Gastrocnemius medialis (tissue), 4 donors: ENCODE data around the gene KCNQ2. TPM values are rescaled to one million over a fixed set of nuclear protein-coding genes. Genes with fewer than 3 reads are reported as not detected.

Experiments
- ATAC-seq, 2 donors: fragments of 150-250 bp; one replicate each; pipeline ENCODE4 v1.9.1; 2016
- DNase-seq, 2 donors: peaks; one replicate each; pipeline ENCODE4 v3.0.0-alpha.2; 2019
- H3K27ac ChIP-seq, 4 donors: fragments of 200-600 bp; sonication (generic); 1 replicate in 1 of 4; 2 replicates in 3 of 4; pipeline ENCODE4 v1.5.1; 2016 to 2018; ENCODE audit warnings: mild to moderate bottlenecking in 2 of 4, moderate library complexity in 1 of 4
- H3K27me3 ChIP-seq, 3 donors: fragments of 200-600 bp; sonication (generic) in 2 of 3; 1 replicate in 1 of 3; 2 replicates in 2 of 3; pipeline versions ENCODE4 v1.5.1 to v1.6.0; 2016 to 2019; ENCODE audit warnings: mild to moderate bottlenecking in 1 of 3, moderate library complexity in 1 of 3
- H3K36me3 ChIP-seq, 2 donors: fragments of 200-600 bp; sonication (generic) in 1 of 2; one replicate each; pipeline ENCODE4 v1.5.1; 2017 to 2018
- H3K4me1 ChIP-seq, 2 donors: fragments of 200-600 bp; sonication (generic) in 1 of 2; one replicate each; pipeline ENCODE4 v1.5.1; 2016 to 2017; ENCODE audit warnings: mild to moderate bottlenecking in 2 of 2
- H3K4me3 ChIP-seq, 4 donors: fragments of 200-600 bp; sonication (generic) in 3 of 4; 1 replicate in 1 of 4; 2 replicates in 3 of 4; pipeline ENCODE4 v1.5.1; 2016 to 2019; ENCODE audit warnings: mild to moderate bottlenecking in 2 of 4
- H3K9me3 ChIP-seq, 3 donors: fragments of 200-600 bp; sonication (generic) in 2 of 3; 1 replicate in 1 of 3; 2 replicates in 2 of 3; pipeline ENCODE4 v1.5.1; 2016 to 2019
- POLR2A ChIP-seq, 2 donors: fragments of 450-650 bp; IDR thresholded peaks; one replicate each; pipeline ENCODE4 v1.6.1; 2017; ENCODE audit warnings: antibody characterized with exemption in 2 of 2, mild to moderate bottlenecking in 2 of 2, moderate library complexity in 2 of 2
- in situ Hi-C, 4 donors: fragments of 200-750 bp; cut with MboI; loops; one replicate each; pipeline versions ENCODE4 v1.15.0 to v1.8.0; 2017; ENCODE audit warnings: low sequenced_read_pairs in 4 of 4
- intact Hi-C: fragments of 100-400 bp; cut with DNase I; formaldehyde crosslinking; loops from one replicate; pipeline ENCODE4 v1.15.1; 2023; ENCODE audit warnings: low total_unique reads
- total RNA-seq, 4 donors: library from RNA; depleted of rRNA; stranded (reverse); fragments of >200 nt; gene quantifications; one replicate each; pipeline versions ENCODE4 v1.1.0 to v1.2.3, GENCODE V29; 2016
- TF ChIP-seq, protein P1 (sequence below), 5 experiments: fragments of 450-650 bp in 3 of 5; fragments of 200-600 bp in 2 of 5; sonication (generic) in 2 of 5; IDR thresholded peaks in 4 of 5; conservative IDR thresholded peaks in 1 of 5; 1 replicate in 4 of 5; 2 replicates in 1 of 5; pipeline ENCODE4 v1.5.1; 2016 to 2019; ENCODE audit warnings: antibody characterized with exemption in 5 of 5, mild to moderate bottlenecking in 3 of 5, moderate library complexity in 3 of 5

KCNQ2 gene
- total RNA-seq, 4 donors from 2014 or later = not detected

DNA sequence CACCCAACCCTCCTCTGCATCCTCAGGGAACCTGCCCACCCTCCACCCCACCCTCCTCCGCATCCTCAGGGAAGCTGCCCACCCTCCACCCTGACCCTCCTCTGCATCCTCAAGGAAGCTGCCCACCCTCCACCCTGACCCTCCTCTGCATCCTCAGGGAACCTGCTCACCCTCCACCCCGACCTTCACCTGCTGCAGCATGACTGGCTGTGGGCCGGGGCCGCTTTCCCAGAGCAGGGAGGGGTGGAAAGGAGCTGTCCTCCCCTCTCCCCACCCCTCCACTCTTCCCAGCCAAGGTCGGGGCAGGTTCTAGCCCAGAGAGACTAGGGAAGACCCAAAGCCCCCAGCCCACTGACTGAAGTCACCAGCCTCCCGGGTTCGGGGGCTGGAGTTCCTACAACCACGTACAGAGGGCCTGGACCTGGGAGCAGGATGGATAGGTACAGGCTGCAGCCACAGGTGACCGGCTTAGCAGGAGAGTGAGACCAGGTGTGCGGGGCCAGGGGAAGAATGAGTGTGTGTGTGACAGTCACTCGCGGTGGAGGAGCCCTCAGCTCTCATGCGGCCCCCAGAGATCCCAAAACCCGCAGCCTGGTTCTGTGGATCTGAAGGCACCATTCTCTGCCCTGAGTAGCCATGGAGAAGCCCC lies 14.8 kb upstream of the KCNQ2 start:
- Histone ChIP-seq H3K27me3 (no peaks in the 10 kb centered on the region), H3K4me3 (no peak overlapping the region), H3K4me1 (peaks cover 0 to 5% of the 10 kb centered on the region in 2 donors), H3K27ac (peak overlapping the region in 1 of 4 donors; percentile 43), H3K36me3 (peaks cover 0 to 36% of the 10 kb centered on the region in 2 donors), H3K9me3 (no peaks in the 10 kb centered on the region)
- DNase-seq = no peak
- intact Hi-C loops (no loop called here), in situ Hi-C loops (no loop called here)
- ATAC-seq = no peak
- TF ChIP-seq, protein P1, sequence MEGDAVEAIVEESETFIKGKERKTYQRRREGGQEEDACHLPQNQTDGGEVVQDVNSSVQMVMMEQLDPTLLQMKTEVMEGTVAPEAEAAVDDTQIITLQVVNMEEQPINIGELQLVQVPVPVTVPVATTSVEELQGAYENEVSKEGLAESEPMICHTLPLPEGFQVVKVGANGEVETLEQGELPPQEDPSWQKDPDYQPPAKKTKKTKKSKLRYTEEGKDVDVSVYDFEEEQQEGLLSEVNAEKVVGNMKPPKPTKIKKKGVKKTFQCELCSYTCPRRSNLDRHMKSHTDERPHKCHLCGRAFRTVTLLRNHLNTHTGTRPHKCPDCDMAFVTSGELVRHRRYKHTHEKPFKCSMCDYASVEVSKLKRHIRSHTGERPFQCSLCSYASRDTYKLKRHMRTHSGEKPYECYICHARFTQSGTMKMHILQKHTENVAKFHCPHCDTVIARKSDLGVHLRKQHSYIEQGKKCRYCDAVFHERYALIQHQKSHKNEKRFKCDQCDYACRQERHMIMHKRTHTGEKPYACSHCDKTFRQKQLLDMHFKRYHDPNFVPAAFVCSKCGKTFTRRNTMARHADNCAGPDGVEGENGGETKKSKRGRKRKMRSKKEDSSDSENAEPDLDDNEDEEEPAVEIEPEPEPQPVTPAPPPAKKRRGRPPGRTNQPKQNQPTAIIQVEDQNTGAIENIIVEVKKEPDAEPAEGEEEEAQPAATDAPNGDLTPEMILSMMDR (IDR thresholded peaks at IDR 0.05 in 4 of 5, conservative IDR thresholded peaks at IDR 0.05 in 1 of 5) = no peak
- TF ChIP-seq POLR2A (IDR thresholded peaks at IDR 0.05) = no peak

DNA sequence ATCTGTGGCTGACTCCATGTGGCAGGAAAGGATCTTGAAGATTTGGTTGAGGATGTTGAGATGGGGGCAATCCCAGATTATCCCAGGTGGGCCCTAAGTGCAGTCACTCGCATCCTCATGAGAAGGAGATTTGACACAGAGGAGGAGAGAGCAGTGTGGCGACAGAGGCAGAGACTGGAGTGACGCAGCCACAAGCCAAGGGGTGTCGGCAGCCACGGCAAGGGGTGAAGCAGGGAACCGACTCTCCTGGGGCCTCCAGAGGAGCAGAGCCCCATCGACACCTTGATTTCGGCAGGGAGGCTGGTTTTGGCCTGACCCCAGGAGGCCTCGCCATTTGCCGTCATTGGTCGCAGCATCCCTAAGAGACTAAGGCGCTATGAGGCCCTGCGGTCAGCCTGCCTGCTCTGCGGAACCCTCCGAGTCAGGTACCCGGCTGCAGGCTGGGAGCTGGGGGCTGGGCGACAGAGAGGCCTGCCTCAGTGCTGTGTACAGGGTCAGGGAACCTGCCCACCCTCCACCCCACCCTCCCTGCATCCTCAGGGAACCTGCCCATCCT lies 13.9 kb upstream of the KCNQ2 start:
- no peaks in the 10 kb centered on the region for H3K27me3 ChIP-seq
- ATAC-seq = no peak
- in situ Hi-C loops = no loop called here

DNA sequence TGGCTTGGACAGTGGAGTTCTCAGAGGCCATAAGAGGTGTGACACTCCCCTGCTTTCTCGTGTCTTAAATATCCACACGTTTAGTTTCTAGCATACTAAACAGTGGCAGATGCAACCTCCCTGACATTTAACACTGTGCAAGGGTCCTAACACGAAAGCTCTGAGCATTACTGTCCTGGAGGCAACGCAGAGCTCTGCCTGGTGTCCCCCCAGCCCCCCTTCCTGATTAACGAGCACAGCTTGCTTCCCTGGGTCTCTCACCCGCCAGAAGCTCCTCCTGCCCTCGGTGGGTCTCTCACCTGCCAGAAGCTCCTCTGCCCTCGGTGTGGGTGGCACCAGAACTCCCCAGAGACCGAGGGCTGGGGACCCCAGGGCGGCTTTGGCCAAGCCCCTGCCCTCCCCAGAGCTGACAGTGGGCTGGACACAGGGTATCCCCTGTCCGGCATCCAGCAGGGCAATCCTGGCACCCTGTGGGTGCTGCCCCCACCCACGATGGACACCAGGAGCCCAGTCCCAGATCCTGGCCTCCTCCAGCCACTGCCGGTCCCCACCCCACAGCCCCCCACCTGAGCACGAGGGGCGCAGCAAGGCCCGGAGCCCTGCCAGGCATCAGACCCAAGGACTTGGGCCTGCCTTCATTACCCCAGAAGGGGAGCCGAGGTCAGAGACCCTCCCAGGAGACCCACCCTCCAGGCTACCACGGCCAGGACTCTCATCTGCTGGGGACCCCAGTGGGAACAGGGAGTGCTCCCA lies 12.4 kb upstream of the KCNQ2 start:
- intact Hi-C loops = no loop called here
- ATAC-seq (peak in 1 of 2 donors; percentile 9), DNase-seq (no peak)
- Histone ChIP-seq H3K4me3 (no peak overlapping the region), H3K27ac (peak overlapping the region in 2 of 4 donors; percentile 6 to 16), H3K9me3 (no peaks in the 10 kb centered on the region), H3K27me3 (peaks cover 0 to 8% (median 0%) of the 10 kb centered on the region in 3 donors), H3K36me3 (peaks cover 0 to 12% of the 10 kb centered on the region in 2 donors), H3K4me1 (peaks cover 0 to 5% of the 10 kb centered on the region in 2 donors)
- TF ChIP-seq, protein P1 (IDR thresholded peaks at IDR 0.05 in 4 of 5, conservative IDR thresholded peaks at IDR 0.05 in 1 of 5) = no peak
- no peak for TF ChIP-seq POLR2A (IDR thresholded peaks at IDR 0.05)
- in situ Hi-C loops = no loop called here

More for the DNA sequence above, 13.9 kb upstream of the KCNQ2 start:
- peaks cover 0 to 5% of the 10 kb centered on the region in 2 donors for H3K4me1 ChIP-seq
- no peak for TF ChIP-seq POLR2A (IDR thresholded peaks at IDR 0.05)
- TF ChIP-seq, protein P1 (IDR thresholded peaks at IDR 0.05 in 4 of 5, conservative IDR thresholded peaks at IDR 0.05 in 1 of 5) = no peak
- DNase-seq = peak in 1 of 2 donors; percentile 43
- H3K27ac ChIP-seq = no peak overlapping the region
- peaks cover 0 to 28% of the 10 kb centered on the region in 2 donors for H3K36me3 ChIP-seq
- no peaks in the 10 kb centered on the region for H3K9me3 ChIP-seq
- intact Hi-C loops = no loop called here
- no peak overlapping the region for H3K4me3 ChIP-seq

- Histone ChIP-seq H3K4me1 (peaks cover 0 to 5% of the 10 kb centered on the region in 2 donors), H3K9me3 (no peaks in the 10 kb centered on the region), H3K4me3 (no peak overlapping the region), H3K27me3 (peaks cover 2 to 12% (median 2%) of the 10 kb centered on the region in 3 donors), H3K36me3 (peaks cover 0 to 6% of the 10 kb centered on the region in 2 donors), H3K27ac (peak overlapping the region in 2 of 4 donors; percentile 6 to 16)
- no peak for TF ChIP-seq POLR2A (IDR thresholded peaks at IDR 0.05)
- TF ChIP-seq, protein P1 (IDR thresholded peaks at IDR 0.05 in 4 of 5, conservative IDR thresholded peaks at IDR 0.05 in 1 of 5) = no peak
- intact Hi-C loops (no loop called here), in situ Hi-C loops (no loop called here)
- ATAC-seq (peak in 1 of 2 donors; percentile 0), DNase-seq (no peak)
Measured at GRCh38 chr20:63484236-63484635, 11.8 kb upstream of the KCNQ2 start.
